Activated CD4-positive, alpha-beta T cell treated with anti-CD3 and anti-CD28 coated beads, Interleukin-2, amount 50 U/mL, for 1 hour (primary cell): Measurements from ENCODE around the gene HERC4.
A peak's percentile ranks its signal among the peaks of the same experiment; 100 is the strongest.
"Not testable (repeated sequence)": the region's sequence is repeated elsewhere in the genome, so short reads cannot be mapped to it uniquely, and the experiment has no call there.

Experiments used
- DNase-seq: peaks from one replicate; pipeline ENCODE4 v3.0.0-alpha.2; 2020

The HERC4 gene

GRCh38 chr10:67936416-67936815 is 138.7 kb downstream of the HERC4 start:
- no peak for DNase-seq

GRCh38 chr10:67935223-67935622 is 139.9 kb downstream of the HERC4 start:
- no peak for DNase-seq

DNA sequence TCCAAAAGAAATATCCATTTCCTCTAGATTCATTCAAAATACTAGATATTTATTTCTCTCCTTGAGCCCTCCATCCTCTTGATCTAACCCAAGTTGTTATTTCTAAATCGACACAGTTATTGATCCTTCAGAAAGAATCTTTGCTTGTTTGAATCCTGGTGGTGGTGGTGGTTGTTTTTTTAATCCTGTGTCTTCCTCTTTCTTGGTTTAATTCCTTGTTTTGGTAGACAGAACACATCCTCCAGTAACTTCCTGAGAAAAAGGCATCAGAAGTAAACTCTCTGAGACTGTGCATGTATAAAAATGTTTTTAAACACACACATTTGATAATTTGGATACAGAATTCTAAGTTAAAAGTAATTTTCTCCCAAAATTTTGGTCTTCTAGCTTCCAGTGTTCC is 140.7 kb downstream of the HERC4 start:
- DNase-seq: no peak

DNA sequence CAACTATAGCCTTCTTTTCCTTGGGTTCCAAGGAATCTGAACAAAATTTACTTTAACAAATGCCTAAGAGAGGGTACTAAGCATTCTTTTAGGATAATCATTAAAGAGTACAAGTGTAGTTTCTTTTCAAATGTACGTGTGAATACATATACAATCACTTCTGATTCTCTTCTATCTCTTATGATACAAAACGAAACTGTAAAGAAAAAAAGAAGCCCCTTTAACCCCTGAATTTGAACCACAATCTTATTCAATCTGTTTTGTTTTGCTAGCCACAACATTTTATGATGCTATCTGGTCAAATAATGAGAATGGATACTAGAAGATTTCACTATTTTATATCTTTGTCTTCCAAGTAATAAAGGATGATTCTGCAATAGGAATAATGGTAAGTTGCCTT is 141.9 kb downstream of the HERC4 start:
- DNase-seq: no peak

GRCh38 chr10:67926951-67927350 is 148.1 kb downstream of the HERC4 start:
- no peak for DNase-seq

DNA sequence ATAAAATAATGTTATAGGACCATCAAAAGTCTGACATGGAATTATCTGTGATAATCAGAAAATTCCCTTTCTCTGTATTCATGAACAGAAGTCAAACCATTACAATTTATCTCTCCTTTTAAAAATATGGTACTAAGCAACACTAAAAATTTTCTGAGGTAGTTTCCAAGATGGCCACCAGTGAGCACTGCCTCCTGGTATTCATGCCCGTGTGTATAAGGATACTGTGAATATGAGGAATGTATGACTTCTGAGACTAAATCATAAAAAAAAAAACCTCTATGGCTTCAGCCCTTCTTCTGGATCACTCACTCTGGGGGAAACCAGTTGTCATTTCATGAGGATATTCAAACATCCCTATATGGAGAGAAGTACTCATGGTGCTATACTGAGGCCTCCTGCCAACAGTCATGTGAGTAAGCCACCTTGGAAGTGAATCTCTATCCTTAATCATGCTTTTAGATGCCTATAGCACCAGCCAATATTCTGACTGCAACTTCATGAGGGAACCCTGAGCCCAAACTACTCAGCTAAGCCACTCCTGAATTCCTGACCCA is 149.6 kb downstream of the HERC4 start:
- DNase-seq: no peak

GRCh38 chr10:67924136-67924535 is 150.9 kb downstream of the HERC4 start:
- DNase-seq: no peak

- no peak for DNase-seq
Observed at GRCh38 chr10:67923551-67923950, 151.5 kb downstream of the HERC4 start.

DNA sequence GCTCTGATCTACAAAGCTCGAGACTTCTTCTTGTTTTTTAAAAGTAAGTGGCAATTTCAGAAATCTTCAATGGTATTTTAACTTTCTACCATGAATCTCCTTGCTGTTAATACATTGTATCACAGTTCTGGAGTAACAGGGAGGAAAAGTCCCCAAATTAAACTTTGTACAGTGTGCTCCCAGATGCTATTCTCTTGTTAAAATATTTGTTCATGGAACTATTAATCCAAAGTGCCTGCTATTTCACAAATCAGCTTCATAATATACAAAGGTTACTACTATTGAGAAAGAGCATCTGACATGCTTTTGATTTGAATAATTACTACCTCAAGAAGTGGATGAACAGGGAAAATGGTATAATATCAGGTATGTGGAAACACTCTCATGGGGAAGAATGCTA is 154.0 kb downstream of the HERC4 start:
- DNase-seq: no peak

- DNase-seq: no peak
Observed at GRCh38 chr10:67917679-67918078, 157.4 kb downstream of the HERC4 start.

GRCh38 chr10:67917169-67917568 is 157.9 kb downstream of the HERC4 start:
- no peak for DNase-seq

DNA sequence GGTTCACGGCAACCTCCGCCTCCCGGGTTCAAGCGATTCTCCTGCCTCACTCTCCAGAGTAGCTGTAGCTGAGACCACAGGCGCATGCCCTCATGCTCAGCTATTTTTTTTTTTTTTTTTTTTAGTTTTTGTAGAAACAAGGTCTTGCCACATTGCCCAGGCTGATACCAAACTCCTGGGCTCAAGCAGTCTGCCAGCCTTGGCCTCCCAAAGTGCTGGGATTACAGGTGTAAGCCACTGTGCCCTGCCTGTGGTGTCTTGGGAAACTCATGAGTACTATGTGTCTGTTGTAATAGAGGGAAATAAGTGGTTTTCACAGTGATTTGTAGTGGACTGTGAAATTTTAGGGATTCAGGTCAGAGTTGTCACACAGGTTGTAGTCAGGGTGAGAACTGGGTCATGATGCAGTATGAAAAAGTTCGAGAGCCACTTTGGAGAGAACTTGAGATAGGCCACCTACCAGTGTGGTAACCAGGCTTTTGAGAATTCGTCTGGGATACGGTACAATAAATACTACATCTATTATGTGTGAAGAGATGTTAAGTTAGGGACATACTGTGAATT is 160.2 kb downstream of the HERC4 start:
- DNase-seq: no peak

GRCh38 chr10:67912331-67912946 is 162.6 kb downstream of the HERC4 start:
- no peak for DNase-seq

DNA sequence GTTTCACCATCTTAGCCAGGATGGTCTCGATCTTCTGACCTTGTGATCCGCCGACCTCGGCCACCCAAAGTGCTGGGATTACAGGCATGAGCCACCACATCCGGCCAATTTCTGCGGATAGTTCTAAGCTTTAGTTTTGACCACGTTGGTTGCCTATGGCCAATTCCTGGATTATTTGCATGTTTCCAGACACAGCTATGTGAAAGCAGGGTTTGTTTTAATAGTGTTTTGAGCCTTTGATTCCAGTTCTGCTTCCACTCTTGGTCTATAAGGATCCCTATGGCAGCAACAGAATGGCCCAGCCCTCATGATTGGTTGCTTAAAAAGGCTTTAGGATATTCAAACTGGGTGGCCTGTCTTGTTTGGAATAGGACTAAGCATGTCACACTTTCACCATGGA is 171.5 kb downstream of the HERC4 start:
- DNase-seq: no peak

DNA sequence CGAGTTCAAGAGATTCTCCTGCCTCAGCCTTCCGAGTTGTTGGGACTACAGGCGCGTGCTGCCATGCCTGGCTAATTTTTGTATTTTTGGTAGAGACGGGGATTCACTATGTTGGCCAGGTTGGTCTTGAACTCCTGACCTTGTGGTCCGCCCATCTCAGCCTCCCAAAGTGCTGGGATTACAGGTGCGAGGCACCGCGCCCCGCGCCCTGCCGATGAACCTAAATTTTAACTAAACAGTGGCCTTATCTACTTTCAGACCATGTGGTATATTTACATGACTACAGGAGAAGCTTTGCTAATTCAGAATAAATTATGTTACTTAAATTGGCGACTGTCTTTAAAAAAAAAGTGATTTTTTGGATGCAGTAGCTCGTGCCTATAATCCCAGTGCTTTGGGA is 181.4 kb downstream of the HERC4 start:
- DNase-seq: no peak

DNA sequence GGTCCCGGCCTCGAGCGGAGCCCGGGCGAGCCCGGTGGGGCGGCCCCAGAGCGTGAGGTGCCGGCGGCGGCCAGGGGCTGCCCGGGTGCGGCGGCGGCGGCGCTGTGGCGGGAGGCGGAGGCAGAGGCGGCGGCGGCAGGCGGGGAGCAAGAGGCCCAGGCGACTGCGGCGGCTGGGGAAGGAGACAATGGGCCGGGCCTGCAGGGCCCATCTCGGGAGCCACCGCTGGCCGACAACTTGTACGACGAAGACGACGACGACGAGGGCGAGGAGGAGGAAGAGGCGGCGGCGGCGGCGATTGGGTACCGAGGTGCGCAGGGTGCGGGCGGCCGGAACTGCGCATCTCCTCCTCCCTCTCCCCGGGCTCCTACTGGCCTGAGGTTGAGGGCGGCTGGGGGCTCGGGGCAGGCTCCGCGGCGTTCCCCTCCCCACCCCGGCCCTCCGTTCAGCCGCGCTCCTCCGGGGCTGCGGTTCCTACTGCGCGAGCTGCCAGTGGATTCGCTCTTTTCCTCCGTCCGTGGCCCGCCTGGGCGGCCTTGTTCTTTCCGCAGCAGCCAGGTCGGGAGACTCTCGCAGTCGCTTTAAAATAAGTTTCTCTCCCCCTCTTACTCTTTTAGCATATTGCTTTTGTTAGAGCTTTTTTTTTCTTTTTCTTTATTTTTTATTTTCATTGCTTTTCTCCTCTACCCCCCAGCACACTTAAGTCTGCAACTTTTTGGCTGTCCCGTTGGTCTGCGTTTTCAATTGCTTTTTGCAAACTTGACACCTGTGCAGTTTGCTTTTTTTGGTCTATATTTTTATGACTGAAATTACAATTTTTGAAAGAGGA is 190.0 kb downstream of the HERC4 start:
- peak; percentile 67 for DNase-seq

DNA sequence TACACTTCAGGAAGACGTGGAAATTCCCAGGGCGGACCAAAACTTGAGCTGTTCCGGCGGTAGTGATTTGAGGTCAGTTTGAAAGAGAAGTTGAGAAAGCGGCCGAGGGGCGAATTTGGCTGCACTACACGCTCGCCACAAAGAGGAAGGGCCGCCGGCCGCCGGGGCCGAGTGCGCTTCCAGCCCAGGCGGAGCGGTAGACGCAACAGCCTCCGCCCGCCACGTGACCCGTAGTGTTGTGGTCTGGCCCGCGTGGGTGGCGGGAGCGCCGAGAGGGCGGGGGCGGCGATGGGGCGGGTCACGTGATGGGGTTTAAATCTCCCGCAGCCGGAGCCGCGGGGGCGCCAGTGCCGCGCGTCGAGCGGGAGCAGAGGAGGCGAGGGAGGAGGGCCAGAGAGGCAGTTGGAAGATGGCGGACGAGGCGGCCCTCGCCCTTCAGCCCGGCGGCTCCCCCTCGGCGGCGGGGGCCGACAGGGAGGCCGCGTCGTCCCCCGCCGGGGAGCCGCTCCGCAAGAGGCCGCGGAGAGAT is 190.7 kb downstream of the HERC4 start, which contains the start of gene SIRT1:
TSS of gene SIRT1 (plus strand) at position 344 of the 529 bp plus-strand sequence. CDS start at position 410, 66 bp downstream.
- peak; percentile 93 for DNase-seq

- DNase-seq: no peak
Observed at GRCh38 chr10:67883710-67884312, 191.3 kb downstream of the HERC4 start.

- no peak for DNase-seq
Observed at GRCh38 chr10:67878133-67878532, 196.9 kb downstream of the HERC4 start.

- not testable (repeated sequence) for DNase-seq
Observed at GRCh38 chr10:67877421-67877820, 197.7 kb downstream of the HERC4 start.

DNA sequence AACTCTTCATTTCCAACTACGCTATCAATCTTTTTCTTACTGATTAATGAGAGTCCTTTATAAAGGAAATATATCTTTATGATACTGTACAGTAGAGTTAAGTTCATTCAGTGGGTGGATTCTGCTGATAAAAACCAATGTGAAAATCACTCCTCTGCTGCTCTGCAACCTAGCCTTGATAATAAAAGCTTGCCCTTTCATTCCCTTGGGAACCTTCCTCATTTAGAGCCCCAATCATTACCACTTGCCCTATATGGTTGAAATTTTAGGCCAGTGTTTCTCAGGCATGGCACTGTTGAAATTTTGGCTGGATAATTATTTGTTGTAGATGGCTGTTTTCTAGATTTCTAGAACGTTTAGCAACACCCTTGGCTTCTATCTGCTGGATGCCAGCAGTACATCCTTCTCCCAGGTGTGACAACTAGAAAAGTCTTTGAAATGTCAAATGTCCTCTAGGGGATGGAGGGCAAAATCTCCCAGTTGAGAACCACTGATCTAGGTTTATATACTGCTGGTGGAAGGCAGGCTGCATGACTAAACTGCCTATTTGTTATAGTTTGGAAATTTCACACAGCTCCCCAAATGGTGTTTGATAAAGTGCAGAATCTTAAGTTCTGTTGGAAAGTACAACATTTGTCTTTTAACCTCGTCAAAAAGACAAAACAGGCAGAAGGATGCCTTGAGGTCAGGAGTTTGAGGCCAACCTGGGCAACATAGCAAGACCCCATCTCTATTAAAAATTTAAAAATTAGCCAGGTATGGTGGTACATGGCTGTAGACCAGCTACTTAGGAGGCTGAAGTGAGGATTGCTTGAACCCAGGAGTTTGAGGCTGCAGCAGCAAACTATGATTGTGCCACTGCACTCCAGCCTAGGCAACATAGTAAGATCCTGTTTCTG is 199.5 kb downstream of the HERC4 start:
- DNase-seq: no peak
